DOHH2 (cell line): ENCODE results near the gene NRXN3.

Source experiments
- H3F3A ChIP-seq: fragments of 200-600 bp; sonication (generic), shearing (Covaris generic); 2 replicates; pipeline ENCODE4 v1.6.0; 2016; ENCODE audit warnings: antibody characterized with exemption, mild to moderate bottlenecking; ENCODE audit not compliant: control insufficient read depth, insufficient read depth
- H3K27ac ChIP-seq: fragments of 200-600 bp; sonication (generic); 2 replicates; pipeline ENCODE4 v1.5.1; 2014; ENCODE audit warnings: low read depth, mild to moderate bottlenecking, low read length, moderate library complexity
- H3K27me3 ChIP-seq: fragments of 200-600 bp; sonication (generic); 2 replicates; pipeline ENCODE4 v1.6.1; 2014; ENCODE audit warnings: mild to moderate bottlenecking, low read length, mixed read lengths; ENCODE audit not compliant: control insufficient read depth
- H3K36me3 ChIP-seq: fragments of 200-600 bp; sonication (generic); 2 replicates; pipeline ENCODE4 v1.6.1; 2014; ENCODE audit warnings: mild to moderate bottlenecking, low read length, moderate library complexity, mixed read lengths; ENCODE audit not compliant: control insufficient read depth
- H3K4me1 ChIP-seq: fragments of 200-600 bp; sonication (generic); 2 replicates; pipeline ENCODE4 v1.6.1; 2014; ENCODE audit warnings: mild to moderate bottlenecking, low read length, mixed read lengths; ENCODE audit not compliant: control insufficient read depth
- H3K4me2 ChIP-seq: fragments of 200-600 bp; sonication (generic); 2 replicates; pipeline ENCODE4 v1.6.0; 2014; ENCODE audit warnings: mild to moderate bottlenecking, low read length, moderate library complexity
- H3K4me3 ChIP-seq: fragments of 200-600 bp; sonication (generic); 2 replicates; pipeline ENCODE4 v1.5.1; 2014; ENCODE audit warnings: mild to moderate bottlenecking, low read length, mixed read lengths
- H3K79me2 ChIP-seq: fragments of 200-600 bp; sonication (generic); 2 replicates; pipeline ENCODE4 v1.6.1; 2014; ENCODE audit warnings: mild to moderate bottlenecking, low read length, mixed read lengths; ENCODE audit not compliant: control insufficient read depth
- H3K9me2 ChIP-seq: fragments of 200-600 bp; sonication (generic); replicated peaks from 2 replicates; pipeline ENCODE4 v1.6.1; 2014; ENCODE audit warnings: mild to moderate bottlenecking, low read length, mixed read lengths; ENCODE audit not compliant: control insufficient read depth
- H3K9me3 ChIP-seq: fragments of 200-600 bp; sonication (generic); 2 replicates; pipeline ENCODE4 v1.6.1; 2014; ENCODE audit warnings: antibody characterized with exemption, low read length, mixed read lengths; ENCODE audit not compliant: control insufficient read depth, insufficient read depth
- H4K20me1 ChIP-seq: fragments of 200-600 bp; sonication (generic); 2 replicates; pipeline ENCODE4 v1.6.0; 2014; ENCODE audit warnings: low read depth, mild to moderate bottlenecking, antibody characterized with exemption, low read length, moderate library complexity; ENCODE audit not compliant: control insufficient read depth, insufficient read depth
- EZH2phosphoT487 ChIP-seq: fragments of 200-600 bp; sonication (generic); IDR thresholded peaks from 2 replicates; pipeline ENCODE4 v1.6.1; 2017; ENCODE audit warnings: borderline replicate concordance, mild to moderate bottlenecking, antibody characterized with exemption, low read length, moderate library complexity, mixed read lengths
- TF ChIP-seq, protein P1 (sequence below): fragments of 200-600 bp; sonication (generic); IDR thresholded peaks from one replicate; pipeline ENCODE4 v1.5.1; 2014; ENCODE audit warnings: antibody characterized with exemption, mild to moderate bottlenecking, low read depth, low read length; ENCODE audit not compliant: poor library complexity, severe bottlenecking

Gene NRXN3

DNA sequence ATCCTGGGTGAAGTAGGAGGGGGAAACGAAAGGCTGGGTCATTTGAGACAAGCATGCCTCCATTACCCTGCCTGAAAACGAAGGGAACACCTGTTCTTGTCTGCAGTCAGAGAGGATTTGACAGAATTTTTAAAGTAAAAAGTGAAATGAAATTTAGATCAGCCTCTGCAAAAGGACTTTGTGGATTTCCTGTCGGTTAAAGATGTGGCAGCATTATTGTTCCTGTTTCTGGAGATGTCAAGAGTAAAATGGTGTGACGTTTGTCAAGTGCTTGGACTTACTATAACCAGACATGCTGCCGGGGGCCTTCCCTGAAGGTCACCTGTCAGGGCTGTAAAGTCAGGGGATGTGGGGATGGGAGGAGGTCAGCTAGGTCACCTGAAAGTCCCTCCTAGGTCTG lies 32.0 kb downstream of the NRXN3 start:
- no peaks in the 10 kb centered on the region for H3K79me2 ChIP-seq
- H3K9me2 ChIP-seq, result no peaks in the 10 kb centered on the region
- H3K27ac ChIP-seq, result no peak overlapping the region
- no peak overlapping the region for H3K4me2 ChIP-seq
- H3K4me1 ChIP-seq, result peaks cover 15% of the 10 kb centered on the region
- H3K4me3 ChIP-seq, result no peak overlapping the region
- no peaks in the 10 kb centered on the region for H3K27me3 ChIP-seq
- H4K20me1 ChIP-seq, result no peaks in the 10 kb centered on the region
- H3K9me3 ChIP-seq, result no peaks in the 10 kb centered on the region
- TF ChIP-seq, protein P1, sequence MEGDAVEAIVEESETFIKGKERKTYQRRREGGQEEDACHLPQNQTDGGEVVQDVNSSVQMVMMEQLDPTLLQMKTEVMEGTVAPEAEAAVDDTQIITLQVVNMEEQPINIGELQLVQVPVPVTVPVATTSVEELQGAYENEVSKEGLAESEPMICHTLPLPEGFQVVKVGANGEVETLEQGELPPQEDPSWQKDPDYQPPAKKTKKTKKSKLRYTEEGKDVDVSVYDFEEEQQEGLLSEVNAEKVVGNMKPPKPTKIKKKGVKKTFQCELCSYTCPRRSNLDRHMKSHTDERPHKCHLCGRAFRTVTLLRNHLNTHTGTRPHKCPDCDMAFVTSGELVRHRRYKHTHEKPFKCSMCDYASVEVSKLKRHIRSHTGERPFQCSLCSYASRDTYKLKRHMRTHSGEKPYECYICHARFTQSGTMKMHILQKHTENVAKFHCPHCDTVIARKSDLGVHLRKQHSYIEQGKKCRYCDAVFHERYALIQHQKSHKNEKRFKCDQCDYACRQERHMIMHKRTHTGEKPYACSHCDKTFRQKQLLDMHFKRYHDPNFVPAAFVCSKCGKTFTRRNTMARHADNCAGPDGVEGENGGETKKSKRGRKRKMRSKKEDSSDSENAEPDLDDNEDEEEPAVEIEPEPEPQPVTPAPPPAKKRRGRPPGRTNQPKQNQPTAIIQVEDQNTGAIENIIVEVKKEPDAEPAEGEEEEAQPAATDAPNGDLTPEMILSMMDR, result no peak
- no peak for TF ChIP-seq EZH2phosphoT487
- no peaks in the 10 kb centered on the region for H3F3A ChIP-seq
- H3K36me3 ChIP-seq, result no peaks in the 10 kb centered on the region

DNA sequence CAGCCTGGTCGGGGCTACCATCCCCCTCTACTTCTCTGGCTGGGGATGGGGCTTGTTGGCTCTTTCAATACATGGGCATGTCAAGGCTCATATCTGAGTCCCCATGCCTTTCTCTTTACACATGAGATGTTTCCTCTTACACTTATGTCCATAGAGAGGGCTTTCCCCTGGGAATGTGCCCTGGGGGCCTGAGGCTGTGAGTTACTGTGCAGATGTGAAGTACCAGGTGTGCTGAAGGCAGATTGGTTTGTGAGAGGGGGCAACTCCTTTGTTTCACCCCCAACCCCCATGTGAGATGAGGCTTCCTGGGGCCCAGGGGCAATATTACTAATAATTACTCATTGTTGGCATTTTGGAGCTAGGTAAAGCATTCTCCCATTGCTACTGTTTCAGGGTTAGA lies 32.8 kb downstream of the NRXN3 start:
- Histone ChIP-seq H3K36me3 (no peaks in the 10 kb centered on the region), H3K4me2 (no peak overlapping the region), H3K27me3 (no peaks in the 10 kb centered on the region), H3F3A (no peaks in the 10 kb centered on the region), H3K4me1 (peaks cover 15% of the 10 kb centered on the region), H3K9me3 (no peaks in the 10 kb centered on the region), H4K20me1 (no peaks in the 10 kb centered on the region), H3K4me3 (no peak overlapping the region), H3K9me2 (no peaks in the 10 kb centered on the region), H3K79me2 (no peaks in the 10 kb centered on the region), H3K27ac (no peak overlapping the region)
- TF ChIP-seq EZH2phosphoT487, result no peak
- TF ChIP-seq, protein P1, result no peak

DNA sequence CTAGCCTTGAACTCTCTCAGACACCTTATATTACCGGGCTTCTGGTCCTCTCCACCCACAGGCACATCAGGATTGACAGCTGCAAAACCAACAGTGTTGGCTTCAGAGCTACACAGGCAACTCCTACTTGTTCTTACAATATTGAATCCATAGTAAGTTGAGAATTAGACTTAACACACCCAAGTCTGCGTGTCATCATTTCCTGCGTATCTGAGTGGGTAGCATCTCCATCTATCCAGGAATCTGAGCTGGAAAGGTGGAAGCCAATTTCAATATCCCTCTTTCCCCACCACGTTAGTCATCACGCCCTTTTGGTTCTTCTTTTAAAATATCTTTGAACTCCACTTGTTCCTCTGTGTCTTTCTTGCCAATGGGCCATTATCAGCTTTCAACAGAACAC lies 37.2 kb downstream of the NRXN3 start:
- Histone ChIP-seq H3K36me3 (no peaks in the 10 kb centered on the region), H3K27ac (no peak overlapping the region), H3K9me2 (no peaks in the 10 kb centered on the region), H4K20me1 (no peaks in the 10 kb centered on the region), H3K79me2 (no peaks in the 10 kb centered on the region), H3K4me2 (no peak overlapping the region), H3K4me3 (no peak overlapping the region), H3F3A (no peaks in the 10 kb centered on the region), H3K27me3 (no peaks in the 10 kb centered on the region), H3K9me3 (no peaks in the 10 kb centered on the region), H3K4me1 (peaks cover 8% of the 10 kb centered on the region)
- TF ChIP-seq, protein P1, result no peak
- no peak for TF ChIP-seq EZH2phosphoT487

DNA sequence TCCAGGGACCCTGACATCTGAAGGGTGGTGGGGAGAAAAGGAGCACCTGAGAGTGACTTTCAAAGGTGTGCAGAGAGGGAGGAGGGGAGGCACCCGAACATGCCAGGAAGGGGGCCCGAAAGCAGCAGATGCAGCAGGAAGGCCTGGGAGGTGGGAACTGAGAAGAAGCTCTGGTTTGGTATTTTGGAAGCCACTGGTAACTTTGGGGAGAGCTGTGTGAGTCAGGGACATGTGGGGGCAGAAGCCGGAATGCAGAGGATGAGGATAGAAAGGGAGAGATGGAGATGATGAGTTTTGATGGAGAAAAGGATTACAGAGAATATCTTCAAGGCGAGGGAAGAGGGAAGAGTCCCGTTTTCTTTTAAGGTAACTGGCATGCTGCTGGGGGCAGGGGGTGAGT lies 50.1 kb downstream of the NRXN3 start:
- no peaks in the 10 kb centered on the region for H3K79me2 ChIP-seq
- H3F3A ChIP-seq, result no peaks in the 10 kb centered on the region
- H3K4me3 ChIP-seq, result no peak overlapping the region
- no peaks in the 10 kb centered on the region for H4K20me1 ChIP-seq
- H3K27ac ChIP-seq, result no peak overlapping the region
- H3K36me3 ChIP-seq, result no peaks in the 10 kb centered on the region
- no peaks in the 10 kb centered on the region for H3K9me3 ChIP-seq
- no peak for TF ChIP-seq EZH2phosphoT487
- TF ChIP-seq, protein P1, result no peak
- H3K9me2 ChIP-seq, result no peaks in the 10 kb centered on the region
- no peaks in the 10 kb centered on the region for H3K27me3 ChIP-seq
- H3K4me2 ChIP-seq, result no peak overlapping the region
- H3K4me1 ChIP-seq, result no peaks in the 10 kb centered on the region
